Measurements from ENCODE around the gene GRID2IP.

The GRID2IP gene

GRCh38 chr7:6512892-6513291 lies 38.4 kb downstream of the GRID2IP start:
- Histone ChIP-seq H3K27ac (no peak overlapping the region), H3K4me3 (no peak overlapping the region)
- DNase-seq (ENCODE audit: low spot score): no peak
- no peak for TF ChIP-seq CTCF (IDR thresholded peaks at IDR 0.05)

- DNase-seq (ENCODE audit: low spot score): no peak
- no peak overlapping the region for H3K27ac ChIP-seq
- H3K4me3 ChIP-seq: no peak overlapping the region
- TF ChIP-seq CTCF (IDR thresholded peaks at IDR 0.05): no peak
Observed at GRCh38 chr7:6510476-6511133, 40.7 kb downstream of the GRID2IP start.

GRCh38 chr7:6508950-6509349 lies 42.3 kb downstream of the GRID2IP start:
- DNase-seq (ENCODE audit: low spot score): no peak
- no peak overlapping the region for H3K27ac ChIP-seq
- H3K4me3 ChIP-seq: no peak overlapping the region
- TF ChIP-seq CTCF (IDR thresholded peaks at IDR 0.05): no peak

- no peak for TF ChIP-seq CTCF (IDR thresholded peaks at IDR 0.05)
- H3K27ac ChIP-seq: no peak overlapping the region
- H3K4me3 ChIP-seq: no peak overlapping the region
- DNase-seq (ENCODE audit: low spot score): no peak
Observed at GRCh38 chr7:6508539-6508938, 42.7 kb downstream of the GRID2IP start.

- TF ChIP-seq CTCF (IDR thresholded peaks at IDR 0.05): no peak
- Histone ChIP-seq H3K4me3 (no peak overlapping the region), H3K27ac (no peak overlapping the region)
- no peak for DNase-seq (ENCODE audit: low spot score)
Observed at GRCh38 chr7:6507906-6508305, 43.4 kb downstream of the GRID2IP start.

GRCh38 chr7:6505685-6506559 lies 45.3 kb downstream of the GRID2IP start:
- H3K4me3 ChIP-seq: no peak overlapping the region
- no peak overlapping the region for H3K27ac ChIP-seq
- no peak for DNase-seq (ENCODE audit: low spot score)
- no peak for TF ChIP-seq CTCF (IDR thresholded peaks at IDR 0.05)

- no peak for TF ChIP-seq CTCF (IDR thresholded peaks at IDR 0.05)
- H3K4me3 ChIP-seq: peak overlapping the region; percentile 81
- DNase-seq (ENCODE audit: low spot score): no peak
- H3K27ac ChIP-seq: no peak overlapping the region
Observed at GRCh38 chr7:6504996-6505395, 46.3 kb downstream of the GRID2IP start.

Measured in coronary artery (tissue), 2 donors.